ENCODE data around the gene PRPF40B.

- no peak for TF ChIP-seq POLR2A (IDR thresholded peaks at IDR 0.05; ENCODE audit: low read depth, low read length)
- TF ChIP-seq POLR2AphosphoS5 (IDR thresholded peaks at IDR 0.05; ENCODE audit: low read depth, low read length), result no peak
- no peak for TF ChIP-seq TAF1 (IDR thresholded peaks at IDR 0.05; ENCODE audit: borderline replicate concordance, low read depth, low read length)
These were observed 19.6 kb upstream of the PRPF40B start for GRCh38 chr12:49603721-49604120.
